ENCODE results near the gene CMSS1. TPM values are rescaled to one million over a fixed set of nuclear protein-coding genes. Genes with fewer than 3 reads are reported as not detected.

CMSS1 gene
- polyA plus RNA-seq, 1 donor from 2014 or later, result 31.8 TPM

- H4K20me1 ChIP-seq (ENCODE audit: insufficient read depth), result no peaks in the 10 kb centered on the region
- no peak overlapping the region for H3K4me3 ChIP-seq (ENCODE audit: low read length)
- H3K4me2 ChIP-seq (ENCODE audit: low read length), result no peak overlapping the region
- no peaks in the 10 kb centered on the region for H3K9me2 ChIP-seq (ENCODE audit: insufficient read depth, low read length)
- H2AFZ ChIP-seq (ENCODE audit: low read depth, low read length), result no peak overlapping the region
- no peaks in the 10 kb centered on the region for H3F3A ChIP-seq (ENCODE audit: insufficient read depth, low read length, poor library complexity, severe bottlenecking)
- H3K79me2 ChIP-seq (replicated peaks; ENCODE audit: insufficient read depth, low read length), result no peaks in the 10 kb centered on the region
- no peak for TF ChIP-seq SMC3 (conservative IDR thresholded peaks at IDR 0.05; ENCODE audit: poor library complexity)
- no peak for TF ChIP-seq TAF1 (IDR thresholded peaks at IDR 0.05; ENCODE audit: low read depth)
- no peak for TF ChIP-seq RAD21 (conservative IDR thresholded peaks at IDR 0.05)
- no peak for TF ChIP-seq EP300 (conservative IDR thresholded peaks at IDR 0.05; ENCODE audit: poor library complexity, severe bottlenecking)
- TF ChIP-seq MXI1 (conservative IDR thresholded peaks at IDR 0.05; ENCODE audit: poor library complexity, severe bottlenecking), result no peak
- TF ChIP-seq POLR2AphosphoS5 (IDR thresholded peaks at IDR 0.05), result no peak
- TF ChIP-seq EZH2 (IDR thresholded peaks at IDR 0.05; ENCODE audit: borderline replicate concordance, insufficient read depth, low read length, poor library complexity, severe bottlenecking), result no peak
- no peak for TF ChIP-seq REST (IDR thresholded peaks at IDR 0.05; ENCODE audit: borderline replicate concordance)
- TF ChIP-seq CTCF (IDR thresholded peaks at IDR 0.05; ENCODE audit: poor library complexity, severe bottlenecking), result no peak
- H3K9ac ChIP-seq (ENCODE audit: low read length), result no peak overlapping the region
- no peaks in the 10 kb centered on the region for H3K36me3 ChIP-seq (ENCODE audit: insufficient read depth, low read length)
- no peaks in the 10 kb centered on the region for H3K27me3 ChIP-seq (ENCODE audit: insufficient read depth, low read depth, low read length)
- no peak overlapping the region for H3K27ac ChIP-seq (ENCODE audit: low read length)
- no peaks in the 10 kb centered on the region for H3K9me3 ChIP-seq (ENCODE audit: low read length)
Measured at GRCh38 chr3:99960941-99961340, 143.3 kb downstream of the CMSS1 start.

- H4K20me1 ChIP-seq (ENCODE audit: insufficient read depth), result no peaks in the 10 kb centered on the region
- H3K9me2 ChIP-seq (ENCODE audit: insufficient read depth, low read length), result no peaks in the 10 kb centered on the region
- no peak overlapping the region for H3K9ac ChIP-seq (ENCODE audit: low read length)
- no peaks in the 10 kb centered on the region for H3K27me3 ChIP-seq (ENCODE audit: insufficient read depth, low read depth, low read length)
- no peak overlapping the region for H2AFZ ChIP-seq (ENCODE audit: low read depth, low read length)
- no peaks in the 10 kb centered on the region for H3K36me3 ChIP-seq (ENCODE audit: insufficient read depth, low read length)
- no peak for TF ChIP-seq REST (IDR thresholded peaks at IDR 0.05; ENCODE audit: borderline replicate concordance)
- no peak for TF ChIP-seq EZH2 (IDR thresholded peaks at IDR 0.05; ENCODE audit: borderline replicate concordance, insufficient read depth, low read length, poor library complexity, severe bottlenecking)
- TF ChIP-seq TAF1 (IDR thresholded peaks at IDR 0.05; ENCODE audit: low read depth), result no peak
- TF ChIP-seq RAD21 (conservative IDR thresholded peaks at IDR 0.05), result no peak
- TF ChIP-seq CTCF (IDR thresholded peaks at IDR 0.05; ENCODE audit: poor library complexity, severe bottlenecking), result no peak
- H3K79me2 ChIP-seq (replicated peaks; ENCODE audit: insufficient read depth, low read length), result no peaks in the 10 kb centered on the region
- no peaks in the 10 kb centered on the region for H3K9me3 ChIP-seq (ENCODE audit: low read length)
- no peak overlapping the region for H3K4me3 ChIP-seq (ENCODE audit: low read length)
- no peaks in the 10 kb centered on the region for H3F3A ChIP-seq (ENCODE audit: insufficient read depth, low read length, poor library complexity, severe bottlenecking)
- no peak overlapping the region for H3K27ac ChIP-seq (ENCODE audit: low read length)
- no peak overlapping the region for H3K4me2 ChIP-seq (ENCODE audit: low read length)
Measured at GRCh38 chr3:99961756-99962515, 144.3 kb downstream of the CMSS1 start.
